Measurements from ENCODE around the gene SESN3. TPM values are rescaled to one million over a fixed set of nuclear protein-coding genes. Genes with fewer than 3 reads are reported as not detected.
"Not testable (repeated sequence)": the region's sequence is repeated elsewhere in the genome, so short reads cannot be mapped to it uniquely, and the experiment has no call there.

The SESN3 gene
- total RNA-seq, 6 donors from 2014 or later, result 11.5 to 48.8 (median 23.2) TPM

DNA sequence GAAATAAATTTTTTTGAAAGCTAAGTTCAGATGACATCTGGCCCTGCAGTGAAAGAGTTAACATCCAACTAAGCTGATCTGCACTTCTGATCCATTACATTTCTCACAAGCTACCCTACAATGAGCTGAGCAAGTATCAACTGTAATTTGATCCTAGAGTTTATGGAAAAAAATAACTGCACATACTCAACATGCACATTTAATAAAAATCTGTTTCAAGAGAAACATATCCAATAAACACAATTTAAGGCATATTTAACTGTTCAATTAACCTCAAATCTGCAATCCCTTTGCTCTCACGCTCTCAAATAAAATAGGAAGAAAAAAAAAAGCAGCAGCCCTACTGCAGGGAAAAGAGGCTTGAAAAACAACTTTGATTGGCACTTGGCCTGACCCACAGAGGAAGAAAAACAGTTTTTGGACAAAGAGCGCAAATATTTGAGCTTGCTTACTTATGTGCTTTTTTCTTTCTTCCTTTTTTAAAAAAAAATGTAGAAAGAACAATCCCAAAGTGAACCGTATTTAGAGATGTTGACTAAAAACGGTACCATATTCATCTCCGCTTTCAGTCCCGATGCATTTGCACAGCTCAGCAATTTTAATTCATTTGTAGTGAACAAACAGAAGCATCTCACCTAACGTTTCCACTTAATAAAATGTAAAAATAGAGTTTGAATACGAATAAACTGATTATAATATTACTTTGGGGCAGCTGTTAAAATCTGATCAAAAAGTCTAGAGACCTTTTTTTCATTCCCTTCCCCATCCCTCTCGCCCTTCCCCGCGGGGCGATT is 1.6 kb downstream of the SESN3 start:
- peak overlapping the region in 3 of 4 donors; percentile 92 to 99 (median 95) for H3K4me3 ChIP-seq
- peaks cover 7 to 41% (median 14%) of the 10 kb centered on the region in 4 donors for H3K4me1 ChIP-seq
- no peaks in the 10 kb centered on the region for H3K27me3 ChIP-seq
- no peaks in the 10 kb centered on the region for H3K9me3 ChIP-seq
- DNase-seq, result no peak
- H3K36me3 ChIP-seq, result no peaks in the 10 kb centered on the region
- H3K27ac ChIP-seq, result peak overlapping the region; percentile 78 to 97 (median 85)
- 3 to 6% methylated on average over 12 of the region's 12 CpGs for WGBS, 2 donors
- no peak for TF ChIP-seq POLR2AphosphoS5 (IDR thresholded peaks at IDR 0.05)
- TF ChIP-seq, protein P1, sequence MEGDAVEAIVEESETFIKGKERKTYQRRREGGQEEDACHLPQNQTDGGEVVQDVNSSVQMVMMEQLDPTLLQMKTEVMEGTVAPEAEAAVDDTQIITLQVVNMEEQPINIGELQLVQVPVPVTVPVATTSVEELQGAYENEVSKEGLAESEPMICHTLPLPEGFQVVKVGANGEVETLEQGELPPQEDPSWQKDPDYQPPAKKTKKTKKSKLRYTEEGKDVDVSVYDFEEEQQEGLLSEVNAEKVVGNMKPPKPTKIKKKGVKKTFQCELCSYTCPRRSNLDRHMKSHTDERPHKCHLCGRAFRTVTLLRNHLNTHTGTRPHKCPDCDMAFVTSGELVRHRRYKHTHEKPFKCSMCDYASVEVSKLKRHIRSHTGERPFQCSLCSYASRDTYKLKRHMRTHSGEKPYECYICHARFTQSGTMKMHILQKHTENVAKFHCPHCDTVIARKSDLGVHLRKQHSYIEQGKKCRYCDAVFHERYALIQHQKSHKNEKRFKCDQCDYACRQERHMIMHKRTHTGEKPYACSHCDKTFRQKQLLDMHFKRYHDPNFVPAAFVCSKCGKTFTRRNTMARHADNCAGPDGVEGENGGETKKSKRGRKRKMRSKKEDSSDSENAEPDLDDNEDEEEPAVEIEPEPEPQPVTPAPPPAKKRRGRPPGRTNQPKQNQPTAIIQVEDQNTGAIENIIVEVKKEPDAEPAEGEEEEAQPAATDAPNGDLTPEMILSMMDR (IDR thresholded peaks at IDR 0.05), result no peak
- TF ChIP-seq POLR2A (IDR thresholded peaks at IDR 0.05), result no peak
- no peak for TF ChIP-seq EP300 (IDR thresholded peaks at IDR 0.05)
- no peak for ATAC-seq (ENCODE audit: low FRiP score in 2 of 2)

DNA sequence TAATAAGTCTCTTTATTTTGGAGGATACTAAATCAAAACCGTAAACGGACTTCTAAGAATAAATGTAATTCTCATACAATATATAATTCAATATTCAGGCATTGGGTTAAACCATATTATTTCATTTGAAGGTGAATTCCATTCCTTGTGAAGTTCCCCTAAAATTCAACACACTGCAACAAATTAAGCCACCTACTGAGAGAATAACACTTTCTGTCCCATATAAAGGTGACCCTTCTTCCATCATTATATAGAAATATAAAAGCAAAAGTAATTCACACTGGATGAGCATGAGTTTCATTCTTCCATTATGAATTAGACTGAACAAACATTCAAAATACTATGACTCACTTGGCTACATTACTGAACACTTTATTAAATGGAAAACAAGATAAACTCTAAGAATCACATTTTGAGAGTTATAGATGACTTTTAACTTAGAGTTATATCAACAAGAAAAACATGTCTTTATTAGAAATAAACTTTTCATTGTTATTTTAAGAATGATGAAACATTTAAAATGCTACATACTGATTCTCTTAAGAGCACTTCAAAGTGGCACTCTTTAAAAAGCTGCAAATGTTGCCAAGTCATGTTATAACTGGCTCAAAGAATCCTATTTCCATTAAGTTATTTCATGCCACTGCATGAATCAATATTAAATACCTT is 2.8 kb downstream of the SESN3 start:
- Histone ChIP-seq H3K27me3 (no peaks in the 10 kb centered on the region), H3K27ac (peak overlapping the region in 1 of 4 donors; percentile 33), H3K4me1 (peaks cover 7 to 41% (median 14%) of the 10 kb centered on the region in 4 donors), H3K36me3 (no peaks in the 10 kb centered on the region), H3K4me3 (no peak overlapping the region), H3K9me3 (no peaks in the 10 kb centered on the region)
- ATAC-seq (ENCODE audit: low FRiP score in 2 of 2) (no peak), DNase-seq (no peak)
- TF ChIP-seq POLR2A (IDR thresholded peaks at IDR 0.05), result no peak
- TF ChIP-seq EP300 (IDR thresholded peaks at IDR 0.05), result no peak
- TF ChIP-seq POLR2AphosphoS5 (IDR thresholded peaks at IDR 0.05), result no peak
- TF ChIP-seq, protein P1 (IDR thresholded peaks at IDR 0.05), result no peak
- WGBS, 2 donors, result 69 to 75% methylated on average over 2 of the region's 2 CpGs

DNA sequence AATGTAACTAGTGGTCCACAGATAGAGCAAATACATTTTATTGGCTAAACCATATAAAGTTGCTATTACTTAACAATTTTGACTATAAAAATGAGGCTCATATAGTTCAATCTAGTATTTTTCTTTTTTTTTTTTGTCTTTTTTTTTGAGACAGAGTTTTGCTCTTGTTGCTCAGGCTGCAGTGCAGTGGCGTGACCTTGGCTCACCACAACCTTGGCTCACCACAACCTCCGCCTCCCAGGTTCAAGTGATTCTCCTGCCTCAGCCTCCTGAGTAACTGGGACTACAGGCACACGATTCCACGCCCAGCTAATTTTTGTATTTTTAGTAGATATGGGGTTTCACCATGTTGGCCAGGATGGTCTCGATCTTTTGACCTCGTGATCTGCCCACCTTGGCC is 3.9 kb downstream of the SESN3 start:
- 89 to 90% methylated on average over 6 of the region's 6 CpGs for WGBS, 2 donors
- H3K4me3 ChIP-seq; H3K9me3 ChIP-seq; DNase-seq; H3K36me3 ChIP-seq; H3K27ac ChIP-seq; ATAC-seq (ENCODE audit: low FRiP score in 2 of 2); H3K27me3 ChIP-seq: not testable (repeated sequence)
- H3K4me1 ChIP-seq, result peaks cover 3 to 30% (median 10%) of the 10 kb centered on the region in 4 donors

DNA sequence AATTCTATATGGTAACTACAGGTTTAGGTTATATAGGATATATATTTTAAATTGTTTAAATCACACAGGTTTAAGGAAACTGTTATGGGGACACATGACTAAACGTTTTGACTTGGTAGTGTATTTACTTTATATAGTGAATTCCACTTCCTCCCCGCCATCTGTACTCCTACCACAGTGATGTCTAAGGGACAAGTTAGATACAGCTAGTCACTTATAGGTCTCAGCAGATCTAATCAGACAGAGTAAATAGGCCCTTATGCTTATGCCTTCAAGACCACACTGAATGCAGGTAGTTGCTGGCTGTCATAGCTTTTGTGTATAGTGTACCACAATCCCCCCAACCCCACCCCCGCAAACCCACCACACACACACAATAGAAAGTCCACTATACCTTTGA is 8.2 kb downstream of the SESN3 start:
- Histone ChIP-seq H3K27me3 (no peaks in the 10 kb centered on the region), H3K36me3 (no peaks in the 10 kb centered on the region), H3K4me1 (peaks cover 0 to 4% (median under 1%) of the 10 kb centered on the region in 4 donors), H3K27ac (no peak overlapping the region), H3K9me3 (no peaks in the 10 kb centered on the region), H3K4me3 (no peak overlapping the region)
- TF ChIP-seq POLR2AphosphoS5 (IDR thresholded peaks at IDR 0.05) (no peak), POLR2A (IDR thresholded peaks at IDR 0.05) (no peak)
- TF ChIP-seq, protein P1 (IDR thresholded peaks at IDR 0.05), result no peak
- DNase-seq (no peak), ATAC-seq (ENCODE audit: low FRiP score in 2 of 2) (no peak)
- 69 to 72% methylated on average over 3 of the region's 3 CpGs for WGBS, 2 donors

DNA sequence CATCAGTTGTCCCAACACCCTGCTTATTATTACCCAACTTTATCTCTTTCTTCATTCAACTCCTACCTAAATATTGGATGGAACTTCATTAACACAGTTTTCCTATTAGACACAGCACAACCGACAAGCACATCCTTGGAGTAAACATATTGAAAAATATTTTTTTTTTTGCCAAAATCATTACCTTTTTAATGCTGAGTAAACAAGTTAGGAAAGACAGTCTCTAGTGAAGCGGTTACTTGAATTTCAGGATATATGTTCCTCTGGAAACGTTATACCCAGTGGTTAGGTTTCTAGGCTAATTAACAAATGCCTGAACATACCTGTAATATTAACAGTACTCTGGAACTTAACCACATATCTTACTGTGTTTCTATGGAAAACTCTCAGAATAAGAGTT is 11.4 kb downstream of the SESN3 start:
- no peaks in the 10 kb centered on the region for H3K27me3 ChIP-seq
- WGBS, 2 donors, result 91 to 92% methylated on average over 3 of the region's 3 CpGs
- H3K36me3 ChIP-seq, result no peaks in the 10 kb centered on the region
- no peak overlapping the region for H3K27ac ChIP-seq
- H3K4me1 ChIP-seq, result no peaks in the 10 kb centered on the region
- no peak for ATAC-seq (ENCODE audit: low FRiP score in 2 of 2)
- TF ChIP-seq POLR2A (IDR thresholded peaks at IDR 0.05), result no peak
- TF ChIP-seq, protein P1 (IDR thresholded peaks at IDR 0.05), result no peak
- no peak for DNase-seq
- H3K4me3 ChIP-seq, result no peak overlapping the region
- no peaks in the 10 kb centered on the region for H3K9me3 ChIP-seq
